ENCODE measurements around the gene DHX9. TPM values are rescaled to one million over a fixed set of nuclear protein-coding genes. Genes with fewer than 3 reads are reported as not detected.

Gene DHX9
- 149 to 185 TPM (median 153 TPM) in 5 replicates for total RNA-seq (2022; extraction: Qiagen RNA extraction)

DNA sequence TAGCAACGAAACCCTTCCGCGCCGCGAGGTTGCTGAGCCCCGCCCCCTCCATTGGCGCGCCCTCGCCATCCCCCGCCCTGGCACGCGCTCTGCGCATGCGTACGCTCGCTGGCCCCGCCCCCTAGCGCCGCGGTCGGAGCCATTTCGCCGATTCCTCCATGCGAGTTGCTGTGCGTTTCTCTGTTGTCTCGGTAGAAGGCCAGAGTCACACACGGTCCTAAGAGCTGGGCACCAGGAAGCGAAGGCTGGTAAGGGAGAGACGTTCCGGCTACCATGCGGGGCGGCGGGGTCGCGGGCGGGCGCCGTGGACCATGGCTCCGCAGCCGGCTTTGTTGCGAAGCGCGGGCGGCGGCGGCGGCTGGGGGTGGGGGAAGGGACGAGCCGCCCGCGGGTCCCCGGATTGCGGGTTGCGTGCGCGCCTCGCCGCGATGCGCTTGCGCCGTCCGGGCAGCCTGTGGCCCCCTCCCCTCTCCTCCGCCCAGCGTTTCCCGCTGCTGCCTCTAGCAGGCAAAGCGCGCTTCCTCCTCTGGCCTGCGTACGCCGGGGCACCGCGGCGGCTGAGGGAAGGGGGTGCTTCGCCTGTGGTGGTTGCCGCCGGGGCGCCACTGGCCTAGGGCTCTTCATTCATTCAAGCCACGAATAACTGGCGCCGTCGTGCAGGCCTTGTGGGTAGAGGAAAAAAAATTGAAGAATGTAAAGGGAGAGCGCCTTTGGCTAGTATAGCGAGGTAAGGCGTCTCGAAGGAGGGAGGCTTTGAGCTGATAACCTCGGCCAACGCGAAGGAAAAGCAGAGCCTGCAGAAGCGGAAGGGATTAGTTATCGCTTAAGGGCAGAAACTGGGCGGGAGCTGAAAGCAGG lies at the start of gene DHX9:
DHX9 (plus strand) TSS at position 139 of the 858 bp plus-strand sequence. CDS start 3,220 bp downstream, outside the sequence.

Other genes with a start within 250 kb of the DHX9 start
- gene RGS16, start 235.0 kb upstream of the DHX9 start, total RNA-seq (2022; extraction: Qiagen RNA extraction), result 0.16 to 0.28 TPM (median 0.22 TPM) in 5 replicates
- gene RGS8, start 154.8 kb upstream of the DHX9 start, total RNA-seq (2022; extraction: Qiagen RNA extraction), result not detected in 5 replicates
- 0.44 to 0.79 TPM (median 0.53 TPM) in 5 replicates for gene NPL, start 49.6 kb upstream of the DHX9 start, total RNA-seq (2022; extraction: Qiagen RNA extraction)
- not detected in 5 replicates for gene SHCBP1L, start 113.8 kb downstream of the DHX9 start, total RNA-seq (2022; extraction: Qiagen RNA extraction)
- 89.6 to 127 TPM (median 104 TPM) in 5 replicates for gene LAMC1, start 184.1 kb downstream of the DHX9 start, total RNA-seq (2022; extraction: Qiagen RNA extraction)

Measured in A549 treated with AZD2906 at 1 μM for 4 hours (cell line).